IMR-90 (cell line): Measurements from ENCODE around the gene CRLF2. TPM values are rescaled to one million over a fixed set of nuclear protein-coding genes. Genes with fewer than 3 reads are reported as not detected.

Source experiments
- ATAC-seq: fragments of 200-7000 bp; cut with Tn5 transposase; 2 replicates; pipeline ENCODE4 v1.9.1; 2020; ENCODE audit warnings: low read depth, mild to moderate bottlenecking, moderate library complexity
- BruUV-seq: library from RNA; stranded (reverse); fragments of 400-500 nt; replicated peaks from 2 replicates; lab custom pipeline; 2021; lab: Mats Ljungman, UMichigan
- CTCF ChIA-PET: fragments of 300-600 bp; formaldehyde crosslinking; extraction: SDS; loops from one replicate; lab custom pipeline; 2021; ENCODE audit warnings: antibody characterized with exemption; lab: Yijun Ruan, JAX
- POLR2A ChIA-PET: fragments of 300-600 bp; sonication (Branson Sonifier 250); formaldehyde crosslinking; loops from one replicate; lab custom pipeline; 2022; ENCODE audit warnings: antibody characterized with exemption; ENCODE audit not compliant: unreplicated experiment; lab: Charles Lee
- DNase-seq: peaks from one replicate; pipeline ENCODE4 v3.0.0; 2013
- H2AFZ ChIP-seq: replicated peaks from 2 replicates; pipeline ENCODE3; 2013; ENCODE audit warnings: low read length, mild to moderate bottlenecking; ENCODE audit not compliant: poor library complexity
- H2AK5ac ChIP-seq: 2 replicates; pipeline ENCODE4 v1.6.1; 2013; ENCODE audit warnings: low read depth, low read length, inconsistent platforms
- H2AK9ac ChIP-seq: replicated peaks from 2 replicates; pipeline ENCODE3; 2013; ENCODE audit warnings: mild to moderate bottlenecking, low read depth, low read length, moderate library complexity; ENCODE audit not compliant: poor library complexity
- H2BK120ac ChIP-seq: 2 replicates; pipeline ENCODE4 v1.6.1; 2013; ENCODE audit warnings: low read depth, low read length, inconsistent platforms
- H2BK15ac ChIP-seq: 3 replicates; pipeline ENCODE4 v1.6.1; 2013; ENCODE audit warnings: low read depth, low read length, inconsistent platforms
- H2BK20ac ChIP-seq: 2 replicates; pipeline ENCODE4 v1.6.1; 2013; ENCODE audit warnings: low read depth, mild to moderate bottlenecking, inconsistent platforms, low read length, moderate library complexity
- H2BK5ac ChIP-seq: 2 replicates; pipeline ENCODE4 v1.6.1; 2013; ENCODE audit warnings: mild to moderate bottlenecking, low read depth, low read length, inconsistent platforms; ENCODE audit not compliant: poor library complexity, severe bottlenecking
- H3K14ac ChIP-seq: replicated peaks from 2 replicates; pipeline ENCODE4 v1.6.1; 2013; ENCODE audit warnings: low read depth, low read length, inconsistent platforms
- H3K18ac ChIP-seq: 2 replicates; pipeline ENCODE4 v1.6.1; 2013; ENCODE audit warnings: low read depth, low read length, control low read depth
- H3K23ac ChIP-seq: 2 replicates; pipeline ENCODE4 v1.6.1; 2013; ENCODE audit warnings: low read depth, low read length, inconsistent platforms
- H3K27ac ChIP-seq: 2 replicates; pipeline ENCODE4 v1.5.1; 2013; ENCODE audit warnings: mild to moderate bottlenecking, control low read depth, low read length; ENCODE audit not compliant: insufficient read depth
- H3K27me3 ChIP-seq: 2 replicates; pipeline ENCODE4 v1.6.1; 2013; ENCODE audit warnings: low read length; ENCODE audit not compliant: control insufficient read depth, insufficient read depth
- H3K36me3 ChIP-seq: 2 replicates; pipeline ENCODE4 v1.6.1; 2013; ENCODE audit warnings: low read length, mixed read lengths; ENCODE audit not compliant: control insufficient read depth, insufficient read depth
- H3K4ac ChIP-seq: 2 replicates; pipeline ENCODE4 v1.6.1; 2013; ENCODE audit warnings: low read depth, low read length, inconsistent platforms
- H3K4me1 ChIP-seq: 2 replicates; pipeline ENCODE4 v1.6.1; 2013; ENCODE audit warnings: low read length, mixed read lengths; ENCODE audit not compliant: control insufficient read depth, insufficient read depth
- H3K4me2 ChIP-seq: 2 replicates; pipeline ENCODE4 v1.6.1; 2013; ENCODE audit warnings: low read depth, mild to moderate bottlenecking, control low read depth, low read length, moderate library complexity
- H3K4me3 ChIP-seq: 2 replicates; pipeline ENCODE4 v1.5.1; 2013; ENCODE audit warnings: low read depth, mild to moderate bottlenecking, control low read depth, low read length, moderate library complexity; ENCODE audit not compliant: insufficient read depth
- H3K56ac ChIP-seq: 2 replicates; pipeline ENCODE4 v1.6.1; 2013; ENCODE audit warnings: low read length, inconsistent platforms; ENCODE audit not compliant: insufficient read depth; ENCODE audit errors: extremely low read depth
- H3K79me1 ChIP-seq, 2 experiments: 2 replicates each; pipeline ENCODE4 v1.6.1; 2013; ENCODE audit warnings: low read length in 2 of 2, inconsistent platforms in 1 of 2, low read depth in 1 of 2
- H3K9ac ChIP-seq: 2 replicates; pipeline ENCODE4 v1.6.1; 2013; ENCODE audit warnings: low read depth, low read length, control low read depth
- H3K9me1 ChIP-seq: 2 replicates; pipeline ENCODE4 v1.6.1; 2013; ENCODE audit warnings: low read length, inconsistent platforms; ENCODE audit not compliant: insufficient read depth
- H3K9me3 ChIP-seq: 2 replicates; pipeline ENCODE4 v1.6.1; 2013; ENCODE audit warnings: low read length; ENCODE audit not compliant: control insufficient read depth, insufficient read depth
- H4K20me1 ChIP-seq: 2 replicates; pipeline ENCODE4 v1.6.1; 2013; ENCODE audit warnings: low read length, inconsistent platforms; ENCODE audit not compliant: insufficient read depth
- H4K5ac ChIP-seq: 2 replicates; pipeline ENCODE4 v1.6.1; 2013; ENCODE audit warnings: mild to moderate bottlenecking, low read depth, low read length, control low read depth
- H4K8ac ChIP-seq, 2 experiments: 2 replicates each; pipeline ENCODE4 v1.6.1; 2013; ENCODE audit warnings: low read depth in 2 of 2, low read length in 2 of 2, control low read depth in 1 of 2, inconsistent platforms in 1 of 2
- H4K91ac ChIP-seq: 2 replicates; pipeline ENCODE4 v1.6.1; 2013; ENCODE audit warnings: low read depth, low read length, inconsistent platforms; ENCODE audit not compliant: insufficient read depth
- CEBPB ChIP-seq: IDR thresholded peaks from 2 replicates; pipeline ENCODE4 v1.6.1; 2012; ENCODE audit warnings: low read depth, low read length, improper control_type of control experiment
- CHD1 ChIP-seq: IDR thresholded peaks from 2 replicates; pipeline ENCODE4 v1.6.1; 2012; ENCODE audit warnings: low read depth, low read length, improper control_type of control experiment
- MAFK ChIP-seq: IDR thresholded peaks from 2 replicates; pipeline ENCODE4 v1.6.1; 2012; ENCODE audit warnings: low read depth, low read length, improper control_type of control experiment
- MAZ ChIP-seq: IDR thresholded peaks from 2 replicates; pipeline ENCODE4 v1.6.1; 2012; ENCODE audit warnings: low read depth, mild to moderate bottlenecking, low read length, improper control_type of control experiment, moderate library complexity, borderline replicate concordance
- MXI1 ChIP-seq: IDR thresholded peaks from 2 replicates; pipeline ENCODE4 v1.6.1; 2012; ENCODE audit warnings: low read depth, mild to moderate bottlenecking, low read length, moderate library complexity, borderline replicate concordance
- NFE2L2 ChIP-seq: fragments of 150-350 bp; IDR thresholded peaks from 2 replicates; pipeline ENCODE4 v1.6.1; 2016; ENCODE audit warnings: low read depth, mild to moderate bottlenecking, low read length
- POLR2A ChIP-seq: IDR thresholded peaks from 2 replicates; pipeline ENCODE4 v1.6.1; 2012; ENCODE audit warnings: mild to moderate bottlenecking, low read depth, low read length
- RAD21 ChIP-seq: IDR thresholded peaks from 2 replicates; pipeline ENCODE4 v1.6.1; 2012; ENCODE audit warnings: low read length, improper control_type of control experiment
- RCOR1 ChIP-seq: IDR thresholded peaks from 2 replicates; pipeline ENCODE4 v1.6.1; 2012; ENCODE audit warnings: mild to moderate bottlenecking, low read length, improper control_type of control experiment; ENCODE audit not compliant: insufficient replicate concordance
- RFX5 ChIP-seq: IDR thresholded peaks from 2 replicates; pipeline ENCODE4 v1.8.0; 2012; ENCODE audit warnings: low read depth, mild to moderate bottlenecking, low read length, moderate library complexity
- SMC3 ChIP-seq: fragments of 150-350 bp; IDR thresholded peaks from 2 replicates; pipeline ENCODE4 v1.6.1; 2016; ENCODE audit warnings: low read depth, mild to moderate bottlenecking, antibody characterized with exemption, low read length, moderate library complexity
- WGBS, 2 experiments: methylation state at CpG; one replicate each; pipeline versions ENCODE4 v1.1.5 to v1.1.7; 2013; ENCODE audit warnings: missing lambda C conversion rate in 2 of 2; ENCODE audit not compliant: insufficient read length in 1 of 2; ENCODE audit errors: extremely low coverage in 2 of 2; 5-methylcytosine and 5-hydroxymethylcytosine counted together
- dilution Hi-C: fragments of 300-500 bp; cut with HindIII; formaldehyde crosslinking; loops from one replicate; pipeline ENCODE4 v1.14.3; 2018; ENCODE audit warnings: low sequenced_read_pairs; ENCODE audit not compliant: unreplicated experiment
- in situ Hi-C: fragments of 300-500 bp; cut with MboI; formaldehyde crosslinking; loops from 3 replicates; pipeline ENCODE4 v1.14.3; 2019; ENCODE audit warnings: low sequenced_read_pairs, inconsistent platforms, mixed read lengths
- intact Hi-C: fragments of 100-400 bp; cut with micrococcal nuclease; formaldehyde crosslinking; loops from 2 replicates; pipeline ENCODE4 v1.10.0; 2022
- polyA plus RNA-seq, 3 experiments: library from polyadenylated mRNA; depleted of rRNA; stranded (reverse); fragments of >200 nt; gene quantifications; 2 replicates each; pipeline ENCODE4 v1.2.3, GENCODE V29; 2012; ENCODE audit warnings: low replicate concordance in 1 of 3
- total RNA-seq: library from RNA; depleted of rRNA; stranded (reverse); fragments of >200 nt; gene quantifications from 2 replicates; pipeline ENCODE4 v1.2.3, GENCODE V29; 2012
- TF ChIP-seq, protein P1 (sequence below): fragments of 150-350 bp; IDR thresholded peaks from 2 replicates; pipeline ENCODE4 v1.6.1; 2016; ENCODE audit warnings: low read depth, mild to moderate bottlenecking, low read length, moderate library complexity, borderline replicate concordance
- TF ChIP-seq, protein P2 (sequence below): fragments of 150-350 bp; IDR thresholded peaks from 2 replicates; pipeline ENCODE4 v1.6.1; 2017; ENCODE audit warnings: mild to moderate bottlenecking, antibody characterized with exemption, low read length, low read depth
- TF ChIP-seq, protein P3 (sequence below): conservative IDR thresholded peaks from 2 replicates; pipeline ENCODE4 v1.5.1; 2012; ENCODE audit warnings: mild to moderate bottlenecking, low read depth, low read length, improper control_type of control experiment

CRLF2 gene
- total and polyA plus RNA-seq, 2 of the 4 experiments (the other 2 are of a cell fraction): not detected

DNA sequence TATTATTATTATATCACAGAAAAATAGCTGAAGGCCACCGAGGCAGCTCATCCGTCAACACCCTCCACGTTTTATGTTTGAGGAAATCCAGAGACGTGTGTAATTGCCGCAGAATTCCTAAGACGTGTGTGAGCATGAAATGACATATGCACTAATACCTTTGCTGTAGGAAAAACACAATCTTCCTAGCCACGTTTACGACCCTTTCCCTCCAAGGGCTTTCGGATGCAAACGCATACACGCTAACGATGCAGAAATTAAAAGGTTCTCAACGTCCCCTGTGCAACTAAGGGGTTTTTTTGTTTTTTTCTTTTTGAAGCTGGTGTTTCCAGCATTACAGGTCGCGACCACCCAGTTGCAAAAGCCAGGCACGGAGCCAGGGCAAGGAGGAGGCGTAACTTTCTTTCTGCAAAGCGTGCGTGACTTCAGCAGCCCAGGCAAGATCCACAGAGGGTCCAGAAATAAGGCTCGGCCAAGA is 33.8 kb downstream of the CRLF2 start:
- Histone ChIP-seq H2BK120ac (no peak overlapping the region), H4K91ac (no peak overlapping the region), H3K4me1 (no peaks in the 10 kb centered on the region), H3K9ac (no peak overlapping the region), H3K27ac (no peak overlapping the region), H4K5ac (no peak overlapping the region), H4K20me1 (no peaks in the 10 kb centered on the region), H3K27me3 (no peaks in the 10 kb centered on the region), H3K14ac (no peak overlapping the region), H3K18ac (no peak overlapping the region), H3K23ac (no peak overlapping the region), H3K79me1 (no peaks in the 10 kb centered on the region), H3K56ac (no peak overlapping the region), H3K36me3 (no peaks in the 10 kb centered on the region), H2BK15ac (no peak overlapping the region), H2AK9ac (no peak overlapping the region), H4K8ac (no peak overlapping the region), H2BK5ac (no peak overlapping the region), H3K9me1 (no peaks in the 10 kb centered on the region), H3K4me2 (no peak overlapping the region), H3K4me3 (no peak overlapping the region), H3K4ac (no peak overlapping the region), H2BK20ac (no peak overlapping the region), H2AK5ac (no peak overlapping the region), H2AFZ (no peak overlapping the region), H3K9me3 (peaks cover 2% of the 10 kb centered on the region; the same call in 1 of the 2 replicates)
- 9% methylated on average over 5 of the region's 20 CpGs; no CpG with 5 or more reads in 1 of the 2 experiments for WGBS, 2 experiments
- POLR2A ChIA-PET: no interaction called here
- ATAC-seq (no peak), DNase-seq (no peak)
- intact Hi-C loops (no loop called here), in situ Hi-C loops (no loop called here), dilution Hi-C loops (no loop called here)
- CTCF ChIA-PET: no interaction called here
- BruUV-seq: no TSS peak
- TF ChIP-seq RAD21 (no peak), MAFK (no peak), RFX5 (no peak), POLR2A (no peak), RCOR1 (no peak), MXI1 (no peak), SMC3 (no peak), MAZ (no peak), NFE2L2 (no peak), CEBPB (no peak), CHD1 (no peak)
- TF ChIP-seq, protein P1, sequence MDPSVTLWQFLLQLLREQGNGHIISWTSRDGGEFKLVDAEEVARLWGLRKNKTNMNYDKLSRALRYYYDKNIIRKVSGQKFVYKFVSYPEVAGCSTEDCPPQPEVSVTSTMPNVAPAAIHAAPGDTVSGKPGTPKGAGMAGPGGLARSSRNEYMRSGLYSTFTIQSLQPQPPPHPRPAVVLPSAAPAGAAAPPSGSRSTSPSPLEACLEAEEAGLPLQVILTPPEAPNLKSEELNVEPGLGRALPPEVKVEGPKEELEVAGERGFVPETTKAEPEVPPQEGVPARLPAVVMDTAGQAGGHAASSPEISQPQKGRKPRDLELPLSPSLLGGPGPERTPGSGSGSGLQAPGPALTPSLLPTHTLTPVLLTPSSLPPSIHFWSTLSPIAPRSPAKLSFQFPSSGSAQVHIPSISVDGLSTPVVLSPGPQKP: no peak
- TF ChIP-seq, protein P2, sequence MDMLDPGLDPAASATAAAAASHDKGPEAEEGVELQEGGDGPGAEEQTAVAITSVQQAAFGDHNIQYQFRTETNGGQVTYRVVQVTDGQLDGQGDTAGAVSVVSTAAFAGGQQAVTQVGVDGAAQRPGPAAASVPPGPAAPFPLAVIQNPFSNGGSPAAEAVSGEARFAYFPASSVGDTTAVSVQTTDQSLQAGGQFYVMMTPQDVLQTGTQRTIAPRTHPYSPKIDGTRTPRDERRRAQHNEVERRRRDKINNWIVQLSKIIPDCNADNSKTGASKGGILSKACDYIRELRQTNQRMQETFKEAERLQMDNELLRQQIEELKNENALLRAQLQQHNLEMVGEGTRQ: no peak
- TF ChIP-seq, protein P3, sequence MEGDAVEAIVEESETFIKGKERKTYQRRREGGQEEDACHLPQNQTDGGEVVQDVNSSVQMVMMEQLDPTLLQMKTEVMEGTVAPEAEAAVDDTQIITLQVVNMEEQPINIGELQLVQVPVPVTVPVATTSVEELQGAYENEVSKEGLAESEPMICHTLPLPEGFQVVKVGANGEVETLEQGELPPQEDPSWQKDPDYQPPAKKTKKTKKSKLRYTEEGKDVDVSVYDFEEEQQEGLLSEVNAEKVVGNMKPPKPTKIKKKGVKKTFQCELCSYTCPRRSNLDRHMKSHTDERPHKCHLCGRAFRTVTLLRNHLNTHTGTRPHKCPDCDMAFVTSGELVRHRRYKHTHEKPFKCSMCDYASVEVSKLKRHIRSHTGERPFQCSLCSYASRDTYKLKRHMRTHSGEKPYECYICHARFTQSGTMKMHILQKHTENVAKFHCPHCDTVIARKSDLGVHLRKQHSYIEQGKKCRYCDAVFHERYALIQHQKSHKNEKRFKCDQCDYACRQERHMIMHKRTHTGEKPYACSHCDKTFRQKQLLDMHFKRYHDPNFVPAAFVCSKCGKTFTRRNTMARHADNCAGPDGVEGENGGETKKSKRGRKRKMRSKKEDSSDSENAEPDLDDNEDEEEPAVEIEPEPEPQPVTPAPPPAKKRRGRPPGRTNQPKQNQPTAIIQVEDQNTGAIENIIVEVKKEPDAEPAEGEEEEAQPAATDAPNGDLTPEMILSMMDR: no peak
